Ramos (cell line): ENCODE measurements around the gene GSG1L.
"Not testable (repeated sequence)": the region's sequence is repeated elsewhere in the genome, so short reads cannot be mapped to it uniquely, and the experiment has no call there.

ENCODE experiments used
- in situ Hi-C: fragments of 300-500 bp; cut with MboI; formaldehyde crosslinking; loops from one replicate; pipeline ENCODE4 v1.14.3; 2022; ENCODE audit warnings: low sequenced_read_pairs; ENCODE audit not compliant: unreplicated experiment

The GSG1L gene

GRCh38 chr16:27961296-27961620, 102.3 kb downstream of the GSG1L start:
- in situ Hi-C loops: no loop called here

- in situ Hi-C loops: no loop called here
These were observed 102.8 kb downstream of the GSG1L start for GRCh38 chr16:27960619-27961295.

GRCh38 chr16:27959914-27960313, 103.6 kb downstream of the GSG1L start:
- in situ Hi-C loops: no loop called here

GRCh38 chr16:27954191-27954590, 109.3 kb downstream of the GSG1L start:
- in situ Hi-C loops: no loop called here

GRCh38 chr16:27952811-27953210, 110.7 kb downstream of the GSG1L start:
- in situ Hi-C loops: no loop called here

GRCh38 chr16:27951489-27952120, 111.9 kb downstream of the GSG1L start:
- in situ Hi-C loops: no loop called here

- in situ Hi-C loops: no loop called here
These were observed 113.2 kb downstream of the GSG1L start for GRCh38 chr16:27950206-27950887.

- in situ Hi-C loops: no loop called here
These were observed 115.8 kb downstream of the GSG1L start for GRCh38 chr16:27947696-27948095.

GRCh38 chr16:27945233-27945973, 118.1 kb downstream of the GSG1L start:
- in situ Hi-C loops: no loop called here

- in situ Hi-C loops: no loop called here
These were observed 119.7 kb downstream of the GSG1L start for GRCh38 chr16:27943766-27944165.

- in situ Hi-C loops: not testable (repeated sequence)
These were observed 121.4 kb downstream of the GSG1L start for GRCh38 chr16:27942071-27942470.

- in situ Hi-C loops: no loop called here
These were observed 128.4 kb downstream of the GSG1L start for GRCh38 chr16:27935076-27935475.

GRCh38 chr16:27932542-27933135, 130.9 kb downstream of the GSG1L start:
- in situ Hi-C loops: no loop called here

GRCh38 chr16:27929818-27930217, 133.7 kb downstream of the GSG1L start:
- in situ Hi-C loops: no loop called here

GRCh38 chr16:27928542-27928941, 135.0 kb downstream of the GSG1L start:
- in situ Hi-C loops: no loop called here

GRCh38 chr16:27927266-27927901, 136.1 kb downstream of the GSG1L start:
- in situ Hi-C loops: no loop called here

GRCh38 chr16:27925612-27926011, 137.9 kb downstream of the GSG1L start:
- in situ Hi-C loops: no loop called here

- in situ Hi-C loops: no loop called here
These were observed 138.9 kb downstream of the GSG1L start for GRCh38 chr16:27924411-27925118.

- in situ Hi-C loops: no loop called here
These were observed 139.8 kb downstream of the GSG1L start for GRCh38 chr16:27923751-27924150.

- in situ Hi-C loops: no loop called here
These were observed 141.1 kb downstream of the GSG1L start for GRCh38 chr16:27922433-27922832.
